HG02759 (cell line): ENCODE measurements around the gene RAB9A.

Experiments
- ATAC-seq: cut with Tn5 transposase; IDR thresholded peaks from one replicate; pipeline ENCODE4 v1.9.1; 2021; ENCODE audit warnings: mild to moderate bottlenecking, moderate library complexity; ENCODE audit not compliant: unreplicated experiment

Gene RAB9A

GRCh38 chrX:13742397-13743176 lies 53.7 kb downstream of the RAB9A start:
- peak; percentile 90 for ATAC-seq

- no peak for ATAC-seq
Observed at GRCh38 chrX:13747836-13748235, 58.9 kb downstream of the RAB9A start.

GRCh38 chrX:13748486-13748885 lies 59.6 kb downstream of the RAB9A start:
- ATAC-seq = no peak

GRCh38 chrX:13750204-13750603 lies 61.3 kb downstream of the RAB9A start:
- no peak for ATAC-seq

GRCh38 chrX:13750812-13751211 lies 61.9 kb downstream of the RAB9A start:
- ATAC-seq = no peak

GRCh38 chrX:13752141-13752540 lies 63.2 kb downstream of the RAB9A start:
- no peak for ATAC-seq

- ATAC-seq = peak; percentile 60
Observed at GRCh38 chrX:13752646-13753045, 63.7 kb downstream of the RAB9A start.

- no peak for ATAC-seq
Observed at GRCh38 chrX:13754765-13755164, 65.8 kb downstream of the RAB9A start.

GRCh38 chrX:13755254-13755653 lies 66.3 kb downstream of the RAB9A start:
- ATAC-seq = no peak

- ATAC-seq = no peak
Observed at GRCh38 chrX:13756381-13756780, 67.5 kb downstream of the RAB9A start.

- peak; percentile 73 for ATAC-seq
Observed at GRCh38 chrX:13759152-13759718, 70.3 kb downstream of the RAB9A start.
